ENCODE data around the gene SUCLG2. TPM values are rescaled to one million over a fixed set of nuclear protein-coding genes. Genes with fewer than 3 reads are reported as not detected.

SUCLG2 gene
- total RNA-seq, 1 experiment from 2014 or later, result 38.5 TPM

DNA sequence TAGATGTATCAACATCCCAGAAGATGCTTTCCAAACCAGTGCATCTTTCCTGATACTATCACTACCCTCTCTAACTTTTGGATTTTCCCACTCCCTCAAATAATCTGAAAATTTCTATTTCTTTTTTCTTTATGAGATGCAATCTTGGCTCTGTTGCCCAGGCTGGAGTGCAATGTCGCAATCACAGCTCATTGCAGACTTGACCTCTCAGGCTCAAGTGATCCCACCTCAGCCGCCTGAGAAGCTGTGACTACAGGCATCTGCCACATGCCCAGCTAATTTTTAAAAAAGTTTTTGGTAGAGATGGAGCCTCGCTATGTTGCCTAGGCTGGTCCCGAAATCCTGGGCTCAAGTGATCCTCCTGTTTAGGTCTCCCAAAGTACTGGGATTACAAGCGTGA, 239.7 kb downstream of the SUCLG2 start:
- H3K9me3 Mint-ChIP-seq, result no peaks in the 10 kb centered on the region; a peak in 2 of 5 replicates

More for the DNA sequence above, 239.7 kb downstream of the SUCLG2 start:
- Mint-ChIP-seq H3K4me3 (no peak overlapping the region), H3K27ac (no peak overlapping the region), H3K27me3 (ENCODE audit: low read depth) (no peaks in the 10 kb centered on the region), H3K4me1 (no peaks in the 10 kb centered on the region), H3K36me3 (ENCODE audit: insufficient read depth in 1 of 3, low read depth in 3 of 3) (no peaks in the 10 kb centered on the region; a peak in 1 of 7 replicates)
- Histone ChIP-seq H3K14ac (ENCODE audit: insufficient read depth, low read length) (no peak overlapping the region), H3K79me1 (ENCODE audit: insufficient read depth, low read depth, low read length, poor library complexity, severe bottlenecking) (no peaks in the 10 kb centered on the region), H4K8ac (replicated peaks; ENCODE audit: insufficient read length, low read depth, low read length) (no peak overlapping the region), H4K91ac (ENCODE audit: insufficient read length, low read depth, low read length) (no peak overlapping the region), H2BK20ac (ENCODE audit: low read depth, low read length, poor library complexity, severe bottlenecking) (no peak overlapping the region), H3K4me2 (ENCODE audit: insufficient read depth, insufficient read length, low read length) (no peak overlapping the region), H3K4ac (ENCODE audit: low read depth, low read length) (no peak overlapping the region), H2BK15ac (ENCODE audit: low read depth, low read length) (no peak overlapping the region), H2BK12ac (ENCODE audit: insufficient read length, low read depth, low read length) (no peak overlapping the region), H3K9me3 (ENCODE audit: control insufficient read depth, low read depth, low read length) (no peaks in the 10 kb centered on the region), H3K4me1 (ENCODE audit: insufficient read depth, low read length) (no peaks in the 10 kb centered on the region), H3K9ac (ENCODE audit: extremely low read depth, insufficient read length, low read length) (no peak overlapping the region), H2AK5ac (ENCODE audit: insufficient read length, low read length) (no peak overlapping the region), H2BK120ac (ENCODE audit: low read depth, low read length, poor library complexity, severe bottlenecking) (no peak overlapping the region), H2BK5ac (ENCODE audit: insufficient read length, low read length) (no peak overlapping the region), H3K27me3 (ENCODE audit: insufficient read depth, low read length) (no peaks in the 10 kb centered on the region), H4K20me1 (ENCODE audit: control insufficient read depth, insufficient read depth, insufficient read length) (no peaks in the 10 kb centered on the region), H3K27ac (ENCODE audit: insufficient read length, low read depth, low read length) (no peak overlapping the region), H3K18ac (ENCODE audit: insufficient read length, low read depth, low read length) (no peak overlapping the region), H3K56ac (ENCODE audit: insufficient read length, low read depth, low read length) (no peak overlapping the region), H3K23ac (ENCODE audit: insufficient read length, low read depth, low read length) (no peak overlapping the region), H3K23me2 (ENCODE audit: insufficient read length, low read depth, low read length, poor library complexity, severe bottlenecking) (no peaks in the 10 kb centered on the region), H3K79me2 (ENCODE audit: insufficient read depth, low read length) (no peaks in the 10 kb centered on the region), H3T11ph (ENCODE audit: low read length) (no peak overlapping the region), H4K5ac (ENCODE audit: insufficient read length, low read depth, low read length) (no peak overlapping the region), H2AFZ (ENCODE audit: low read length) (no peak overlapping the region)
- no peak for DNase-seq
- WGBS (ENCODE audit: extremely low coverage, insufficient read length, low lambda C conversion rate), result no CpG with 5 or more reads among the region's 5 CpGs
- TF ChIP-seq, protein P1, sequence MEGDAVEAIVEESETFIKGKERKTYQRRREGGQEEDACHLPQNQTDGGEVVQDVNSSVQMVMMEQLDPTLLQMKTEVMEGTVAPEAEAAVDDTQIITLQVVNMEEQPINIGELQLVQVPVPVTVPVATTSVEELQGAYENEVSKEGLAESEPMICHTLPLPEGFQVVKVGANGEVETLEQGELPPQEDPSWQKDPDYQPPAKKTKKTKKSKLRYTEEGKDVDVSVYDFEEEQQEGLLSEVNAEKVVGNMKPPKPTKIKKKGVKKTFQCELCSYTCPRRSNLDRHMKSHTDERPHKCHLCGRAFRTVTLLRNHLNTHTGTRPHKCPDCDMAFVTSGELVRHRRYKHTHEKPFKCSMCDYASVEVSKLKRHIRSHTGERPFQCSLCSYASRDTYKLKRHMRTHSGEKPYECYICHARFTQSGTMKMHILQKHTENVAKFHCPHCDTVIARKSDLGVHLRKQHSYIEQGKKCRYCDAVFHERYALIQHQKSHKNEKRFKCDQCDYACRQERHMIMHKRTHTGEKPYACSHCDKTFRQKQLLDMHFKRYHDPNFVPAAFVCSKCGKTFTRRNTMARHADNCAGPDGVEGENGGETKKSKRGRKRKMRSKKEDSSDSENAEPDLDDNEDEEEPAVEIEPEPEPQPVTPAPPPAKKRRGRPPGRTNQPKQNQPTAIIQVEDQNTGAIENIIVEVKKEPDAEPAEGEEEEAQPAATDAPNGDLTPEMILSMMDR (conservative IDR thresholded peaks at IDR 0.05), result no peak

All from H9 (cell line).